Esophagus squamous epithelium (tissue), 5 donors: ENCODE data around the gene BMPER. TPM values are rescaled to one million over a fixed set of nuclear protein-coding genes. Genes with fewer than 3 reads are reported as not detected.

ENCODE experiments used
- DNase-seq: peaks from one replicate; lab custom pipeline; 2025; lab: John Stamatoyannopoulos, UW
- H3K27ac ChIP-seq, 4 donors: fragments of 200-600 bp; sonication (generic); one replicate each; pipeline ENCODE4 v1.5.1; 2016 to 2019; ENCODE audit warnings: mild to moderate bottlenecking in 1 of 4
- H3K27me3 ChIP-seq, 4 donors: fragments of 200-600 bp; sonication (generic); 1 replicate in 3 of 4; 2 replicates in 1 of 4; pipeline versions ENCODE4 v1.5.1 to v1.6.0; 2017 to 2021; ENCODE audit warnings: antibody characterized with exemption in 1 of 4
- H3K36me3 ChIP-seq, 3 donors: fragments of 200-600 bp; sonication (generic); one replicate each; pipeline ENCODE4 v1.5.1; 2016 to 2019
- H3K4me1 ChIP-seq, 3 donors: fragments of 200-600 bp; sonication (generic); one replicate each; pipeline ENCODE4 v1.5.1; 2017 to 2019
- H3K4me3 ChIP-seq, 4 donors: fragments of 200-600 bp; sonication (generic); 1 replicate in 3 of 4; 2 replicates in 1 of 4; pipeline ENCODE4 v1.5.1; 2016 to 2019; ENCODE audit warnings: mild to moderate bottlenecking in 2 of 4, moderate library complexity in 1 of 4
- H3K9me3 ChIP-seq, 3 donors: fragments of 200-600 bp; sonication (generic); one replicate each; pipeline ENCODE4 v1.5.1; 2016 to 2019
- CTCF ChIP-seq, 6 experiments: fragments of 450-650 bp in 4 of 6; fragments of 200-600 bp in 2 of 6; sonication (generic) in 2 of 6; IDR thresholded peaks; one replicate each; pipeline ENCODE4 v1.5.1; 2016 to 2019; ENCODE audit warnings: antibody characterized with exemption in 6 of 6, mild to moderate bottlenecking in 4 of 6, moderate library complexity in 4 of 6
- POLR2A ChIP-seq, 4 donors: fragments of 450-650 bp; IDR thresholded peaks; one replicate each; pipeline ENCODE4 v1.6.1; 2017; ENCODE audit warnings: antibody characterized with exemption in 4 of 4, mild to moderate bottlenecking in 4 of 4, moderate library complexity in 3 of 4
- WGBS, 2 donors: methylation state at CpG; one replicate each; pipeline ENCODE4 v1.1.5; 2018; 5-methylcytosine and 5-hydroxymethylcytosine counted together
- intact Hi-C: fragments of 100-400 bp; cut with DNase I; formaldehyde crosslinking; loops from one replicate; pipeline ENCODE4 v1.15.0; 2022
- total RNA-seq, 4 donors: library from RNA; depleted of rRNA; stranded (reverse); fragments of >200 nt; gene quantifications; one replicate each; pipeline ENCODE4 v1.1.0, GENCODE V29; 2016
- donor health status: DM: yes; HTN: yes; CAD: no.

The BMPER gene
- total RNA-seq, 4 donors from 2014 or later: 0.11 to 0.76 (median 0.34) TPM

- WGBS, 2 donors: 65 to 84% methylated on average over 8 of the region's 10 CpGs
- TF ChIP-seq CTCF (IDR thresholded peaks at IDR 0.05) (no peak), POLR2A (IDR thresholded peaks at IDR 0.05) (no peak)
- no peak overlapping the region for H3K4me3 ChIP-seq
- H3K36me3 ChIP-seq: no peaks in the 10 kb centered on the region
- H3K27me3 ChIP-seq: no peaks in the 10 kb centered on the region
- H3K4me1 ChIP-seq: peaks cover 0 to 9% (median 4%) of the 10 kb centered on the region in 3 donors
- DNase-seq: no peak
- H3K9me3 ChIP-seq: no peaks in the 10 kb centered on the region
- intact Hi-C loops: no loop called here
- no peak overlapping the region for H3K27ac ChIP-seq
Observed at GRCh38 chr7:34036972-34037792, 131.8 kb downstream of the BMPER start.

- H3K36me3 ChIP-seq: no peaks in the 10 kb centered on the region
- intact Hi-C loops: no loop called here
- DNase-seq: no peak
- no peaks in the 10 kb centered on the region for H3K9me3 ChIP-seq
- H3K4me1 ChIP-seq: peaks cover 0 to 9% (median 4%) of the 10 kb centered on the region in 3 donors
- TF ChIP-seq CTCF (IDR thresholded peaks at IDR 0.05): no peak
- no peak for TF ChIP-seq POLR2A (IDR thresholded peaks at IDR 0.05)
- no peak overlapping the region for H3K4me3 ChIP-seq
- no peaks in the 10 kb centered on the region for H3K27me3 ChIP-seq
- 77 to 91% methylated on average over 3 of the region's 3 CpGs for WGBS, 2 donors
- H3K27ac ChIP-seq: no peak overlapping the region
Observed at GRCh38 chr7:34038816-34039470, 133.6 kb downstream of the BMPER start.

GRCh38 chr7:34041707-34042106 is 136.4 kb downstream of the BMPER start:
- Histone ChIP-seq H3K4me1 (no peaks in the 10 kb centered on the region), H3K27me3 (no peaks in the 10 kb centered on the region), H3K9me3 (no peaks in the 10 kb centered on the region), H3K27ac (no peak overlapping the region), H3K4me3 (no peak overlapping the region), H3K36me3 (no peaks in the 10 kb centered on the region)
- intact Hi-C loops: no loop called here
- 70 to 81% methylated on average over 4 of the region's 4 CpGs for WGBS, 2 donors
- no peak for DNase-seq
- TF ChIP-seq POLR2A (IDR thresholded peaks at IDR 0.05): no peak
- no peak for TF ChIP-seq CTCF (IDR thresholded peaks at IDR 0.05)

GRCh38 chr7:34042406-34042805 is 137.1 kb downstream of the BMPER start:
- Histone ChIP-seq H3K36me3 (no peaks in the 10 kb centered on the region), H3K4me1 (no peaks in the 10 kb centered on the region), H3K9me3 (no peaks in the 10 kb centered on the region), H3K27me3 (no peaks in the 10 kb centered on the region), H3K4me3 (no peak overlapping the region), H3K27ac (no peak overlapping the region)
- whole genome bisulfite sequencing, 2 donors: 89 to 93% methylated on average over 2 of the region's 2 CpGs
- DNase-seq: no peak
- intact Hi-C loops: no loop called here
- TF ChIP-seq CTCF (IDR thresholded peaks at IDR 0.05): no peak
- TF ChIP-seq POLR2A (IDR thresholded peaks at IDR 0.05): no peak
